RWPE2 (cell line): ENCODE measurements around the gene PMM2.

Experiments used
- ATAC-seq: fragments of 200-7000 bp; cut with Tn5 transposase; 3 replicates; pipeline ENCODE4 v1.9.1; 2021; ENCODE audit warnings: low read depth
- DNase-seq: peaks from one replicate; pipeline ENCODE4 v3.0.0-alpha.2; 2020; ENCODE audit warnings: low spot score
- H3K27ac ChIP-seq: fragments of 450-650 bp; 2 replicates; pipeline ENCODE4 v1.5.1; 2017; ENCODE audit warnings: mild to moderate bottlenecking; ENCODE audit not compliant: poor library complexity, severe bottlenecking
- H3K27me3 ChIP-seq: fragments of 250-450 bp; sonication (Bioruptor Pico); 2 replicates; pipeline ENCODE4 v1.5.1; 2021; ENCODE audit warnings: mild to moderate bottlenecking, moderate library complexity; ENCODE audit not compliant: insufficient read depth, poor library complexity, severe bottlenecking
- H3K36me3 ChIP-seq: fragments of 250-450 bp; sonication (Bioruptor Pico); 2 replicates; pipeline ENCODE4 v1.5.1; 2020; ENCODE audit warnings: low read depth, mild to moderate bottlenecking, moderate library complexity
- H3K4me1 ChIP-seq: fragments of 250-450 bp; sonication (Bioruptor Pico); 2 replicates; pipeline ENCODE4 v1.5.1; 2021; ENCODE audit warnings: mild to moderate bottlenecking, moderate library complexity; ENCODE audit not compliant: insufficient read depth, poor library complexity, severe bottlenecking
- H3K4me3 ChIP-seq: fragments of 250-450 bp; sonication (Bioruptor Pico); 2 replicates; pipeline ENCODE4 v1.5.1; 2021; ENCODE audit warnings: mild to moderate bottlenecking, moderate library complexity; ENCODE audit not compliant: severe bottlenecking
- H3K9me3 ChIP-seq: fragments of 250-450 bp; sonication (Bioruptor Pico); 2 replicates; pipeline ENCODE4 v1.5.1; 2021; ENCODE audit warnings: mild to moderate bottlenecking, moderate library complexity; ENCODE audit not compliant: severe bottlenecking
- CTCF ChIP-seq: fragments of 450-650 bp; IDR thresholded peaks from one replicate; pipeline ENCODE4 v1.5.1; 2017; ENCODE audit warnings: mild to moderate bottlenecking, moderate library complexity; ENCODE audit not compliant: poor library complexity, severe bottlenecking

The PMM2 gene

GRCh38 chr16:8845699-8846298 is 48.2 kb downstream of the PMM2 start:
- Histone ChIP-seq H3K27me3 (no peaks in the 10 kb centered on the region), H3K4me3 (no peak overlapping the region), H3K4me1 (peaks cover 27% of the 10 kb centered on the region), H3K36me3 (peaks cover 24% of the 10 kb centered on the region), H3K9me3 (no peaks in the 10 kb centered on the region), H3K27ac (no peak overlapping the region)
- TF ChIP-seq CTCF = no peak
- ATAC-seq (no peak), DNase-seq (no peak)

GRCh38 chr16:8846401-8846932 is 48.8 kb downstream of the PMM2 start:
- Histone ChIP-seq H3K36me3 (peaks cover 31% of the 10 kb centered on the region), H3K27ac (peak overlapping the region; percentile 98), H3K4me1 (peaks cover 34% of the 10 kb centered on the region), H3K27me3 (no peaks in the 10 kb centered on the region), H3K4me3 (no peak overlapping the region), H3K9me3 (no peaks in the 10 kb centered on the region)
- DNase-seq (no peak), ATAC-seq (no peak)
- no peak for TF ChIP-seq CTCF

GRCh38 chr16:8847145-8847544 is 49.5 kb downstream of the PMM2 start:
- H3K4me3 ChIP-seq = no peak overlapping the region
- peak overlapping the region; percentile 98 for H3K27ac ChIP-seq
- DNase-seq = no peak
- peaks cover 33% of the 10 kb centered on the region for H3K36me3 ChIP-seq
- H3K9me3 ChIP-seq = no peaks in the 10 kb centered on the region
- TF ChIP-seq CTCF = no peak
- H3K27me3 ChIP-seq = no peaks in the 10 kb centered on the region
- ATAC-seq = no peak
- H3K4me1 ChIP-seq = peaks cover 35% of the 10 kb centered on the region

- Histone ChIP-seq H3K9me3 (no peaks in the 10 kb centered on the region), H3K27me3 (no peaks in the 10 kb centered on the region), H3K36me3 (peaks cover 38% of the 10 kb centered on the region), H3K27ac (peak overlapping the region; percentile 98), H3K4me3 (no peak overlapping the region), H3K4me1 (peaks cover 35% of the 10 kb centered on the region)
- ATAC-seq = no peak
- DNase-seq = no peak
- TF ChIP-seq CTCF = no peak
Measured at GRCh38 chr16:8847623-8848022, 50.0 kb downstream of the PMM2 start.

- peaks cover 45% of the 10 kb centered on the region for H3K36me3 ChIP-seq
- H3K27ac ChIP-seq = peak overlapping the region; percentile 98
Measured at GRCh38 chr16:8848231-8848938, 50.7 kb downstream of the PMM2 start.

More at GRCh38 chr16:8848231-8848938, 50.7 kb downstream of the PMM2 start:
- no peak for TF ChIP-seq CTCF
- ATAC-seq = no peak
- no peak for DNase-seq
- no peaks in the 10 kb centered on the region for H3K27me3 ChIP-seq
- no peaks in the 10 kb centered on the region for H3K9me3 ChIP-seq
- H3K4me3 ChIP-seq = no peak overlapping the region
- H3K4me1 ChIP-seq = peaks cover 35% of the 10 kb centered on the region
